GM23338 (cell line): ENCODE results near the gene TRIAP1. TPM values are rescaled to one million over a fixed set of nuclear protein-coding genes. Genes with fewer than 3 reads are reported as not detected.

Experiments
- ATAC-seq: fragments of 200-7000 bp; cut with Tn5 transposase; 3 replicates; pipeline ENCODE4 v1.9.1; 2020
- DNase-seq: peaks from one replicate; pipeline ENCODE4 v3.0.0-alpha.2; 2015; ENCODE audit warnings: low spot score
- H2AFZ ChIP-seq: fragments of 200-600 bp; sonication (generic); 2 replicates; pipeline ENCODE4 v1.8.0; 2016; ENCODE audit warnings: antibody characterized with exemption, mild to moderate bottlenecking, moderate library complexity
- H3F3A ChIP-seq: fragments of 200-600 bp; sonication (generic); replicated peaks from 2 replicates; pipeline ENCODE4 v1.8.0; 2017; ENCODE audit warnings: antibody characterized with exemption, mixed run types, low read depth
- H3K27ac ChIP-seq: fragments of 200-600 bp; sonication (generic); 2 replicates; pipeline ENCODE4 v1.6.1; 2016; ENCODE audit warnings: low read depth
- H3K27me3 ChIP-seq: fragments of 200-600 bp; sonication (generic); 2 replicates; pipeline ENCODE4 v1.8.0; 2016; ENCODE audit warnings: mild to moderate bottlenecking, mixed run types, moderate library complexity; ENCODE audit not compliant: insufficient read depth
- H3K36me3 ChIP-seq: fragments of 200-600 bp; sonication (generic); 2 replicates; pipeline ENCODE4 v1.8.0; 2016; ENCODE audit warnings: mild to moderate bottlenecking; ENCODE audit not compliant: insufficient read depth
- H3K4me1 ChIP-seq: fragments of 200-600 bp; sonication (generic); 2 replicates; pipeline ENCODE4 v1.8.0; 2016; ENCODE audit warnings: mild to moderate bottlenecking, moderate library complexity; ENCODE audit not compliant: insufficient read depth
- H3K4me2 ChIP-seq: fragments of 200-600 bp; sonication (generic); 2 replicates; pipeline ENCODE4 v1.7.1; 2017; ENCODE audit warnings: mixed run types
- H3K4me3 ChIP-seq: fragments of 200-600 bp; sonication (generic); 2 replicates; pipeline ENCODE4 v1.6.1; 2016; ENCODE audit warnings: mixed run types
- H3K79me2 ChIP-seq: fragments of 200-600 bp; sonication (generic); replicated peaks from 2 replicates; pipeline ENCODE4 v1.8.0; 2017; ENCODE audit warnings: mild to moderate bottlenecking; ENCODE audit not compliant: insufficient read depth
- H3K9me2 ChIP-seq: fragments of 200-600 bp; sonication (generic); 2 replicates; pipeline ENCODE4 v1.8.0; 2017; ENCODE audit not compliant: insufficient read depth
- H4K20me1 ChIP-seq: fragments of 200-600 bp; sonication (generic); replicated peaks from 2 replicates; pipeline ENCODE4 v1.8.0; 2017; ENCODE audit warnings: mild to moderate bottlenecking; ENCODE audit not compliant: insufficient read depth
- H3K27ac Mint-ChIP-seq: 2 replicates; pipeline ENCODE4 v1.8.0; 2020; ENCODE audit warnings: inconsistent platforms, mild to moderate bottlenecking, moderate library complexity, mixed read lengths
- H3K27me3 Mint-ChIP-seq: 3 replicates; pipeline ENCODE4 v1.8.0; 2022; ENCODE audit warnings: low read depth, mild to moderate bottlenecking, moderate library complexity, mixed read lengths, inconsistent platforms; ENCODE audit not compliant: insufficient read depth, poor library complexity
- H3K36me3 Mint-ChIP-seq: 3 replicates; pipeline ENCODE4 v1.8.0; 2021; ENCODE audit warnings: low read depth, mild to moderate bottlenecking, inconsistent platforms, moderate library complexity, mixed read lengths
- H3K4me1 Mint-ChIP-seq: 3 replicates; pipeline ENCODE4 v1.8.0; 2020; ENCODE audit warnings: mild to moderate bottlenecking, inconsistent platforms, mixed read lengths
- H3K4me3 Mint-ChIP-seq: 3 replicates; pipeline ENCODE4 v1.8.0; 2021; ENCODE audit warnings: moderate library complexity, mild to moderate bottlenecking, inconsistent platforms, mixed read lengths
- H3K9me3 Mint-ChIP-seq: 3 replicates; pipeline ENCODE4 v1.8.0; 2020; ENCODE audit warnings: moderate library complexity, mild to moderate bottlenecking, inconsistent platforms, mixed read lengths
- EZH2 ChIP-seq: fragments of 200-600 bp; sonication (generic); IDR thresholded peaks from one replicate; pipeline ENCODE4 v1.8.0; 2017; ENCODE audit warnings: antibody characterized with exemption, mild to moderate bottlenecking, low read depth; ENCODE audit not compliant: unreplicated experiment
- POLR2AphosphoS5 ChIP-seq: IDR thresholded peaks from 2 replicates; pipeline ENCODE4 v1.6.1; 2016; ENCODE audit warnings: antibody characterized with exemption, low read depth
- ZNF114 ChIP-seq: fragments of 250-450 bp; sonication (Bioruptor Pico); IDR thresholded peaks from 2 replicates; pipeline ENCODE4 v1.5.0; 2020; ENCODE audit warnings: mild to moderate bottlenecking, moderate library complexity
- ZNF331 ChIP-seq: fragments of 250-450 bp; sonication (Bioruptor Pico); IDR thresholded peaks from 2 replicates; pipeline ENCODE4 v1.5.0; 2020; ENCODE audit warnings: low read depth, mild to moderate bottlenecking, moderate library complexity
- polyA plus RNA-seq: library from polyadenylated mRNA; unstranded; fragments of >200 nt; fragmentation: Nextera tagmentation; extraction: Ambion mirVana; gene quantifications from 2 replicates; pipeline ENCODE4 v1.2.1, GENCODE V29; 2016
- total RNA-seq: library from RNA; depleted of rRNA; stranded (reverse); fragments of >200 nt; shearing (Covaris generic); gene quantifications from 2 replicates; pipeline ENCODE4 v1.2.3, GENCODE V29; 2014
- TF ChIP-seq, protein P1 (sequence below): IDR thresholded peaks from one replicate; pipeline ENCODE4 v1.6.1; 2018; ENCODE audit warnings: antibody characterized with exemption; ENCODE audit not compliant: unreplicated experiment
- TF ChIP-seq, protein P2 (sequence below): fragments of 250-450 bp; sonication (Bioruptor Pico); IDR thresholded peaks from 2 replicates; pipeline ENCODE4 v1.5.0; 2020; ENCODE audit warnings: mild to moderate bottlenecking, moderate library complexity

Gene TRIAP1
- total and polyA plus RNA-seq, 2 experiments from 2014 or later = 53.4 to 94.2 TPM

DNA sequence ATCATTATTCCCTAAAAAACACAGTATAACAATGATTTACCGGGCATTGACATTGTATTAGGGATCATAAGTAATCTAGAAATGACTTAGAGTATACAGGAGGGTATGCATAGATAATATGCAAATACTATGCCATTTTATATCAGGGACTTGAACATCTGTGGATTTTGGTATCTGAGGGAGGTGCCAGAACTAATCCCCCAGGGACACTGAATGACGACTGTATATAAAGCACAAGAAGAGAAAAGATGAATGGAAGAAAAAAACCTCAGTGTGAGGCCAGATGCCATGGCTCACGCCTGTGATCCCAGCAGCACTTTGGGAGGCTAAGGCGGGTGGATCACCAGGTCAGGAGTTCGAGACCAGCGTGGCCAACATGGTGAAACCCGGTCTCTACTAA is 33.8 kb downstream of the TRIAP1 start:
- no peaks in the 10 kb centered on the region for H4K20me1 ChIP-seq
- no peaks in the 10 kb centered on the region; the same call in 1 of the 2 replicates for H3F3A ChIP-seq
- H3K4me1 ChIP-seq = peaks cover 14% of the 10 kb centered on the region
- peaks cover 18% of the 10 kb centered on the region for H3K4me1 Mint-ChIP-seq
- no peak overlapping the region for H3K27ac ChIP-seq
- H3K9me2 ChIP-seq = no peaks in the 10 kb centered on the region
- DNase-seq (no peak), ATAC-seq (no peak)
- no peaks in the 10 kb centered on the region; the same call in 2 of the 3 replicates for H3K9me3 Mint-ChIP-seq
- no peaks in the 10 kb centered on the region for H3K36me3 ChIP-seq
- H3K27me3 Mint-ChIP-seq = peaks cover 9% of the 10 kb centered on the region
- no peak overlapping the region for H3K27ac Mint-ChIP-seq
- no peak overlapping the region for H3K4me2 ChIP-seq
- H3K4me3 Mint-ChIP-seq = no peak overlapping the region
- no peaks in the 10 kb centered on the region for H3K27me3 ChIP-seq
- H2AFZ ChIP-seq = no peak overlapping the region
- TF ChIP-seq POLR2AphosphoS5 = no peak
- TF ChIP-seq, protein P1, sequence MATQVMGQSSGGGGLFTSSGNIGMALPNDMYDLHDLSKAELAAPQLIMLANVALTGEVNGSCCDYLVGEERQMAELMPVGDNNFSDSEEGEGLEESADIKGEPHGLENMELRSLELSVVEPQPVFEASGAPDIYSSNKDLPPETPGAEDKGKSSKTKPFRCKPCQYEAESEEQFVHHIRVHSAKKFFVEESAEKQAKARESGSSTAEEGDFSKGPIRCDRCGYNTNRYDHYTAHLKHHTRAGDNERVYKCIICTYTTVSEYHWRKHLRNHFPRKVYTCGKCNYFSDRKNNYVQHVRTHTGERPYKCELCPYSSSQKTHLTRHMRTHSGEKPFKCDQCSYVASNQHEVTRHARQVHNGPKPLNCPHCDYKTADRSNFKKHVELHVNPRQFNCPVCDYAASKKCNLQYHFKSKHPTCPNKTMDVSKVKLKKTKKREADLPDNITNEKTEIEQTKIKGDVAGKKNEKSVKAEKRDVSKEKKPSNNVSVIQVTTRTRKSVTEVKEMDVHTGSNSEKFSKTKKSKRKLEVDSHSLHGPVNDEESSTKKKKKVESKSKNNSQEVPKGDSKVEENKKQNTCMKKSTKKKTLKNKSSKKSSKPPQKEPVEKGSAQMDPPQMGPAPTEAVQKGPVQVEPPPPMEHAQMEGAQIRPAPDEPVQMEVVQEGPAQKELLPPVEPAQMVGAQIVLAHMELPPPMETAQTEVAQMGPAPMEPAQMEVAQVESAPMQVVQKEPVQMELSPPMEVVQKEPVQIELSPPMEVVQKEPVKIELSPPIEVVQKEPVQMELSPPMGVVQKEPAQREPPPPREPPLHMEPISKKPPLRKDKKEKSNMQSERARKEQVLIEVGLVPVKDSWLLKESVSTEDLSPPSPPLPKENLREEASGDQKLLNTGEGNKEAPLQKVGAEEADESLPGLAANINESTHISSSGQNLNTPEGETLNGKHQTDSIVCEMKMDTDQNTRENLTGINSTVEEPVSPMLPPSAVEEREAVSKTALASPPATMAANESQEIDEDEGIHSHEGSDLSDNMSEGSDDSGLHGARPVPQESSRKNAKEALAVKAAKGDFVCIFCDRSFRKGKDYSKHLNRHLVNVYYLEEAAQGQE = no peak
- TF ChIP-seq ZNF331 (CRISPR knock-in tag) = no peak
- TF ChIP-seq ZNF114 (CRISPR knock-in tag) = no peak
- no peak for TF ChIP-seq EZH2
- TF ChIP-seq, protein P2, sequence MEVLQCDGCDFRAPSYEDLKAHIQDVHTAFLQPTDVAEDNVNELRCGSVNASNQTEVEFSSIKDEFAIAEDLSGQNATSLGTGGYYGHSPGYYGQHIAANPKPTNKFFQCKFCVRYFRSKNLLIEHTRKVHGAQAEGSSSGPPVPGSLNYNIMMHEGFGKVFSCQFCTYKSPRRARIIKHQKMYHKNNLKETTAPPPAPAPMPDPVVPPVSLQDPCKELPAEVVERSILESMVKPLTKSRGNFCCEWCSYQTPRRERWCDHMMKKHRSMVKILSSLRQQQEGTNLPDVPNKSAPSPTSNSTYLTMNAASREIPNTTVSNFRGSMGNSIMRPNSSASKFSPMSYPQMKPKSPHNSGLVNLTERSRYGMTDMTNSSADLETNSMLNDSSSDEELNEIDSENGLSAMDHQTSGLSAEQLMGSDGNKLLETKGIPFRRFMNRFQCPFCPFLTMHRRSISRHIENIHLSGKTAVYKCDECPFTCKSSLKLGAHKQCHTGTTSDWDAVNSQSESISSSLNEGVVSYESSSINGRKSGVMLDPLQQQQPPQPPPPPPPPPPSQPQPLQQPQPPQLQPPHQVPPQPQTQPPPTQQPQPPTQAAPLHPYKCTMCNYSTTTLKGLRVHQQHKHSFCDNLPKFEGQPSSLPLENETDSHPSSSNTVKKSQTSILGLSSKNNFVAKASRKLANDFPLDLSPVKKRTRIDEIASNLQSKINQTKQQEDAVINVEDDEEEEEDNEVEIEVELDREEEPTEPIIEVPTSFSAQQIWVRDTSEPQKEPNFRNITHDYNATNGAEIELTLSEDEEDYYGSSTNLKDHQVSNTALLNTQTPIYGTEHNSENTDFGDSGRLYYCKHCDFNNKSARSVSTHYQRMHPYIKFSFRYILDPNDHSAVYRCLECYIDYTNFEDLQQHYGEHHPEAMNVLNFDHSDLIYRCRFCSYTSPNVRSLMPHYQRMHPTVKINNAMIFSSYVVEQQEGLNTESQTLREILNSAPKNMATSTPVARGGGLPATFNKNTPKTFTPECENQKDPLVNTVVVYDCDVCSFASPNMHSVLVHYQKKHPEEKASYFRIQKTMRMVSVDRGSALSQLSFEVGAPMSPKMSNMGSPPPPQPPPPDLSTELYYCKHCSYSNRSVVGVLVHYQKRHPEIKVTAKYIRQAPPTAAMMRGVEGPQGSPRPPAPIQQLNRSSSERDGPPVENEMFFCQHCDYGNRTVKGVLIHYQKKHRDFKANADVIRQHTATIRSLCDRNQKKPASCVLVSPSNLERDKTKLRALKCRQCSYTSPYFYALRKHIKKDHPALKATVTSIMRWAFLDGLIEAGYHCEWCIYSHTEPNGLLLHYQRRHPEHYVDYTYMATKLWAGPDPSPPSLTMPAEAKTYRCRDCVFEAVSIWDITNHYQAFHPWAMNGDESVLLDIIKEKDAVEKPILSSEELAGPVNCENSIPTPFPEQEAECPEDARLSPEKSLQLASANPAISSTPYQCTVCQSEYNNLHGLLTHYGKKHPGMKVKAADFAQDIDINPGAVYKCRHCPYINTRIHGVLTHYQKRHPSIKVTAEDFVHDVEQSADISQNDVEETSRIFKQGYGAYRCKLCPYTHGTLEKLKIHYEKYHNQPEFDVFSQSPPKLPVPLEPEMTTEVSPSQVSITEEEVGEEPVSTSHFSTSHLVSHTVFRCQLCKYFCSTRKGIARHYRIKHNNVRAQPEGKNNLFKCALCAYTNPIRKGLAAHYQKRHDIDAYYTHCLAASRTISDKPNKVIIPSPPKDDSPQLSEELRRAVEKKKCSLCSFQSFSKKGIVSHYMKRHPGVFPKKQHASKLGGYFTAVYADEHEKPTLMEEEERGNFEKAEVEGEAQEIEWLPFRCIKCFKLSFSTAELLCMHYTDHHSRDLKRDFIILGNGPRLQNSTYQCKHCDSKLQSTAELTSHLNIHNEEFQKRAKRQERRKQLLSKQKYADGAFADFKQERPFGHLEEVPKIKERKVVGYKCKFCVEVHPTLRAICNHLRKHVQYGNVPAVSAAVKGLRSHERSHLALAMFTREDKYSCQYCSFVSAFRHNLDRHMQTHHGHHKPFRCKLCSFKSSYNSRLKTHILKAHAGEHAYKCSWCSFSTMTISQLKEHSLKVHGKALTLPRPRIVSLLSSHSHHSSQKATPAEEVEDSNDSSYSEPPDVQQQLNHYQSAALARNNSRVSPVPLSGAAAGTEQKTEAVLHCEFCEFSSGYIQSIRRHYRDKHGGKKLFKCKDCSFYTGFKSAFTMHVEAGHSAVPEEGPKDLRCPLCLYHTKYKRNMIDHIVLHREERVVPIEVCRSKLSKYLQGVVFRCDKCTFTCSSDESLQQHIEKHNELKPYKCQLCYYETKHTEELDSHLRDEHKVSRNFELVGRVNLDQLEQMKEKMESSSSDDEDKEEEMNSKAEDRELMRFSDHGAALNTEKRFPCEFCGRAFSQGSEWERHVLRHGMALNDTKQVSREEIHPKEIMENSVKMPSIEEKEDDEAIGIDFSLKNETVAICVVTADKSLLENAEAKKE (CRISPR knock-in tag) = no peak
- no peak overlapping the region for H3K4me3 ChIP-seq
- H3K36me3 Mint-ChIP-seq = no peaks in the 10 kb centered on the region
- no peaks in the 10 kb centered on the region for H3K79me2 ChIP-seq
